K562 (cell line): ENCODE measurements around the gene KCNA10.

Experiments used
- CCAR2 ChIP-seq: fragments of 200-400 bp; formaldehyde crosslinking; IDR thresholded peaks from 2 replicates; pipeline ENCODE4 v1.6.1; 2017; ENCODE audit warnings: mild to moderate bottlenecking, low read depth, low read length
- EP300 ChIP-seq: IDR thresholded peaks from 2 replicates; pipeline ENCODE4 v1.6.1; 2012; ENCODE audit warnings: low read length, improper control_type of control experiment
- FOXP1 ChIP-seq: sonication (generic); formaldehyde crosslinking; IDR thresholded peaks from 2 replicates; pipeline ENCODE4 v1.8.0; 2022; ENCODE audit warnings: mild to moderate bottlenecking, missing genetic modification reagents
- POLR2A ChIP-seq: fragments of 450-650 bp; conservative IDR thresholded peaks from 2 replicates; pipeline ENCODE4 v1.6.1; 2016
- PREB ChIP-seq: sonication (generic); formaldehyde crosslinking; IDR thresholded peaks from 2 replicates; pipeline ENCODE4 v1.8.1; 2023; ENCODE audit warnings: mild to moderate bottlenecking, missing genetic modification reagents
- SIN3B ChIP-seq: fragments of 450-650 bp; IDR thresholded peaks from 2 replicates; pipeline ENCODE4 v1.6.1; 2017; ENCODE audit warnings: low read depth, mild to moderate bottlenecking, moderate library complexity
- SMC3 ChIP-seq: conservative IDR thresholded peaks from 2 replicates; pipeline ENCODE4 v1.6.1; 2011; ENCODE audit warnings: low read depth, low read length, improper control_type of control experiment; ENCODE audit not compliant: insufficient read depth
- SREBF2 ChIP-seq: sonication (generic); formaldehyde crosslinking; IDR thresholded peaks from 2 replicates; pipeline ENCODE4 v1.4.0; 2020; ENCODE audit warnings: mild to moderate bottlenecking, missing genetic modification reagents
- ZNF75A ChIP-seq: fragments of 450-650 bp; formaldehyde crosslinking; IDR thresholded peaks from 2 replicates; pipeline ENCODE4 v1.4.0; 2020; ENCODE audit warnings: mild to moderate bottlenecking
- TF ChIP-seq, protein P1 (sequence below), 3 experiments: IDR thresholded peaks in 2 of 3; conservative IDR thresholded peaks in 1 of 3; 2 replicates each; pipeline ENCODE4 v1.5.1; 2011 to 2012; ENCODE audit warnings: low read length in 3 of 3, mild to moderate bottlenecking in 3 of 3, control low read depth in 2 of 3, improper control_type of control experiment in 1 of 3, inconsistent platforms in 1 of 3, low read depth in 1 of 3, mixed read lengths in 1 of 3, moderate library complexity in 1 of 3; ENCODE audit not compliant: insufficient read depth in 2 of 3

GRCh38 chr1:110519125-110519810 is at the start of gene KCNA10:
- no peak for TF ChIP-seq SREBF2
- TF ChIP-seq ZNF75A = no peak
- no peak for TF ChIP-seq EP300
- TF ChIP-seq FOXP1 (CRISPR knock-in tag) = no peak
- no peak for TF ChIP-seq POLR2A
- TF ChIP-seq CCAR2 = no peak
- TF ChIP-seq, protein P1, sequence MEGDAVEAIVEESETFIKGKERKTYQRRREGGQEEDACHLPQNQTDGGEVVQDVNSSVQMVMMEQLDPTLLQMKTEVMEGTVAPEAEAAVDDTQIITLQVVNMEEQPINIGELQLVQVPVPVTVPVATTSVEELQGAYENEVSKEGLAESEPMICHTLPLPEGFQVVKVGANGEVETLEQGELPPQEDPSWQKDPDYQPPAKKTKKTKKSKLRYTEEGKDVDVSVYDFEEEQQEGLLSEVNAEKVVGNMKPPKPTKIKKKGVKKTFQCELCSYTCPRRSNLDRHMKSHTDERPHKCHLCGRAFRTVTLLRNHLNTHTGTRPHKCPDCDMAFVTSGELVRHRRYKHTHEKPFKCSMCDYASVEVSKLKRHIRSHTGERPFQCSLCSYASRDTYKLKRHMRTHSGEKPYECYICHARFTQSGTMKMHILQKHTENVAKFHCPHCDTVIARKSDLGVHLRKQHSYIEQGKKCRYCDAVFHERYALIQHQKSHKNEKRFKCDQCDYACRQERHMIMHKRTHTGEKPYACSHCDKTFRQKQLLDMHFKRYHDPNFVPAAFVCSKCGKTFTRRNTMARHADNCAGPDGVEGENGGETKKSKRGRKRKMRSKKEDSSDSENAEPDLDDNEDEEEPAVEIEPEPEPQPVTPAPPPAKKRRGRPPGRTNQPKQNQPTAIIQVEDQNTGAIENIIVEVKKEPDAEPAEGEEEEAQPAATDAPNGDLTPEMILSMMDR (IDR thresholded peaks at IDR 0.05 in 2 of 3, conservative IDR thresholded peaks at IDR 0.05 in 1 of 3; ENCODE audit: insufficient read depth in 2 of 3, low read depth in 1 of 3, low read length in 3 of 3) = no peak
- no peak for TF ChIP-seq SMC3
- no peak for TF ChIP-seq PREB (CRISPR knock-in tag)
- TF ChIP-seq SIN3B = no peak
